ENCODE measurements around the gene IPO13. TPM values are rescaled to one million over a fixed set of nuclear protein-coding genes. Genes with fewer than 3 reads are reported as not detected.

The IPO13 gene
- total and polyA plus RNA-seq, 2 donors (not counting 1 experiment from before 2014, with no cell fraction given) = 12.8 to 18.5 TPM

DNA sequence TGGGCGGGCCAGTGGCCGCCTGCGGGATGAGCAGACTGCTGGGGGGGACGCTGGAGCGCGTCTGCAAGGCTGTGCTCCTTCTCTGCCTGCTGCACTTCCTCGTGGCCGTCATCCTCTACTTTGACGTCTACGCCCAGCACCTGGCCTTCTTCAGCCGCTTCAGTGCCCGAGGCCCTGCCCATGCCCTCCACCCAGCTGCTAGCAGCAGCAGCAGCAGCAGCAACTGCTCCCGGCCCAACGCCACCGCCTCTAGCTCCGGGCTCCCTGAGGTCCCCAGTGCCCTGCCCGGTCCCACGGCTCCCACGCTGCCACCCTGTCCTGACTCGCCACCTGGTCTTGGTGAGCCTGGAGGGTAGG is 34.4 kb downstream of the IPO13 start:
- H3K27ac ChIP-seq (ENCODE audit: insufficient read depth, low read length) = no peak overlapping the region
- no peak overlapping the region for H3K4me2 ChIP-seq (ENCODE audit: extremely low read depth, insufficient read depth, low read length)
- no peaks in the 10 kb centered on the region for H3K9me3 ChIP-seq (ENCODE audit: control insufficient read depth, insufficient read depth, low read depth, low read length)
- H3K4me3 ChIP-seq (replicated peaks in 1 of 4; ENCODE audit: control extremely low read depth in 1 of 4, insufficient read depth in 1 of 4, low read depth in 3 of 4, low read length in 4 of 4) = no peak overlapping the region
- H4K20me1 ChIP-seq (ENCODE audit: control insufficient read depth, extremely low read depth, insufficient read depth, low read length) = no peaks in the 10 kb centered on the region
- H2AFZ ChIP-seq (ENCODE audit: low read length) = no peak overlapping the region
- no peak overlapping the region for H3K9ac ChIP-seq (ENCODE audit: insufficient read depth, low read length)
- no peak for TF ChIP-seq EZH2 (IDR thresholded peaks at IDR 0.05; ENCODE audit: low read length, missing control alignments)
- TF ChIP-seq CTCF (conservative IDR thresholded peaks at IDR 0.05 in 1 of 2, IDR thresholded peaks at IDR 0.05 in 1 of 2; ENCODE audit: low read depth in 1 of 2, low read length in 2 of 2) = no peak
- no peaks in the 10 kb centered on the region for H3K27me3 ChIP-seq (ENCODE audit: control insufficient read depth, insufficient read depth, low read length)
- H3K79me2 ChIP-seq (ENCODE audit: control insufficient read depth, insufficient read depth, low read length) = peaks cover 43% of the 10 kb centered on the region
- H3K36me3 ChIP-seq (ENCODE audit: control insufficient read depth, insufficient read depth, low read length) = peaks cover 25% of the 10 kb centered on the region
- peaks cover 10% of the 10 kb centered on the region for H3K4me1 ChIP-seq (ENCODE audit: control insufficient read depth, extremely low read depth, insufficient read depth, low read length)
- DNase-seq (ENCODE audit: low read depth in 2 of 2) = no peak

DNA sequence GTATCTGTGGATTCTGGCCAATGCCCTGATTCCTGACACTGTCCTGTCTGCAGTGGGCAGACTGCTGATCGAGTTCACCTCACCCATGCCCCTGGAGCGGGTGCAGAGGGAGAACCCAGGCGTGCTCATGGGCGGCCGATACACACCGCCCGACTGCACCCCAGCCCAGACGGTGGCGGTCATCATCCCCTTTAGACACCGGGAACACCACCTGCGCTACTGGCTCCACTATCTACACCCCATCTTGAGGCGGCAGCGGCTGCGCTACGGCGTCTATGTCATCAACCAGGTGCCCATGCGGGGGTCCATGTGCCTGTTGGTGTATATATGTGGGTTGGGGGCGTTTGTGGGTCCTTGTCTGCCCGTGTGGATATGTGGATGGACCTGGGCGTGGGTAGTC is 34.9 kb downstream of the IPO13 start:
- Histone ChIP-seq H3K9ac (ENCODE audit: insufficient read depth, low read length) (no peak overlapping the region), H3K36me3 (ENCODE audit: control insufficient read depth, insufficient read depth, low read length) (peaks cover 22% of the 10 kb centered on the region), H3K27ac (ENCODE audit: insufficient read depth, low read length) (no peak overlapping the region), H3K9me3 (ENCODE audit: control insufficient read depth, insufficient read depth, low read depth, low read length) (no peaks in the 10 kb centered on the region), H3K79me2 (ENCODE audit: control insufficient read depth, insufficient read depth, low read length) (peaks cover 38% of the 10 kb centered on the region), H3K4me2 (ENCODE audit: extremely low read depth, insufficient read depth, low read length) (no peak overlapping the region), H3K4me1 (ENCODE audit: control insufficient read depth, extremely low read depth, insufficient read depth, low read length) (peaks cover 8% of the 10 kb centered on the region), H3K27me3 (ENCODE audit: control insufficient read depth, insufficient read depth, low read length) (no peaks in the 10 kb centered on the region), H3K4me3 (replicated peaks in 1 of 4; ENCODE audit: control extremely low read depth in 1 of 4, insufficient read depth in 1 of 4, low read depth in 3 of 4, low read length in 4 of 4) (no peak overlapping the region), H4K20me1 (ENCODE audit: control insufficient read depth, extremely low read depth, insufficient read depth, low read length) (no peaks in the 10 kb centered on the region), H2AFZ (ENCODE audit: low read length) (no peak overlapping the region)
- no peak for TF ChIP-seq CTCF (conservative IDR thresholded peaks at IDR 0.05 in 1 of 2, IDR thresholded peaks at IDR 0.05 in 1 of 2; ENCODE audit: low read depth in 1 of 2, low read length in 2 of 2)
- no peak for TF ChIP-seq EZH2 (IDR thresholded peaks at IDR 0.05; ENCODE audit: low read length, missing control alignments)
- DNase-seq (ENCODE audit: low read depth in 2 of 2) = no peak

GRCh38 chr1:43982241-43982640 is 35.5 kb downstream of the IPO13 start:
- no peak overlapping the region for H3K9ac ChIP-seq (ENCODE audit: insufficient read depth, low read length)
- H3K27ac ChIP-seq (ENCODE audit: insufficient read depth, low read length) = no peak overlapping the region
- no peak overlapping the region for H3K4me2 ChIP-seq (ENCODE audit: extremely low read depth, insufficient read depth, low read length)
- no peak for TF ChIP-seq CTCF (conservative IDR thresholded peaks at IDR 0.05 in 1 of 2, IDR thresholded peaks at IDR 0.05 in 1 of 2; ENCODE audit: low read depth in 1 of 2, low read length in 2 of 2)
- TF ChIP-seq EZH2 (IDR thresholded peaks at IDR 0.05; ENCODE audit: low read length, missing control alignments) = no peak
- no peak overlapping the region for H2AFZ ChIP-seq (ENCODE audit: low read length)
- H3K79me2 ChIP-seq (ENCODE audit: control insufficient read depth, insufficient read depth, low read length) = peaks cover 37% of the 10 kb centered on the region
- no peaks in the 10 kb centered on the region for H3K27me3 ChIP-seq (ENCODE audit: control insufficient read depth, insufficient read depth, low read length)
- H3K4me3 ChIP-seq (replicated peaks in 1 of 4; ENCODE audit: control extremely low read depth in 1 of 4, insufficient read depth in 1 of 4, low read depth in 3 of 4, low read length in 4 of 4) = no peak overlapping the region
- H3K36me3 ChIP-seq (ENCODE audit: control insufficient read depth, insufficient read depth, low read length) = peaks cover 18% of the 10 kb centered on the region
- no peak for DNase-seq (ENCODE audit: low read depth in 2 of 2)
- no peaks in the 10 kb centered on the region for H3K9me3 ChIP-seq (ENCODE audit: control insufficient read depth, insufficient read depth, low read depth, low read length)
- no peaks in the 10 kb centered on the region for H4K20me1 ChIP-seq (ENCODE audit: control insufficient read depth, extremely low read depth, insufficient read depth, low read length)
- peaks cover 5% of the 10 kb centered on the region for H3K4me1 ChIP-seq (ENCODE audit: control insufficient read depth, extremely low read depth, insufficient read depth, low read length)
